Measurements from ENCODE around the gene WNT2B.
"Not testable (repeated sequence)": the region's sequence is repeated elsewhere in the genome, so short reads cannot be mapped to it uniquely, and the experiment has no call there.

WNT2B gene

DNA sequence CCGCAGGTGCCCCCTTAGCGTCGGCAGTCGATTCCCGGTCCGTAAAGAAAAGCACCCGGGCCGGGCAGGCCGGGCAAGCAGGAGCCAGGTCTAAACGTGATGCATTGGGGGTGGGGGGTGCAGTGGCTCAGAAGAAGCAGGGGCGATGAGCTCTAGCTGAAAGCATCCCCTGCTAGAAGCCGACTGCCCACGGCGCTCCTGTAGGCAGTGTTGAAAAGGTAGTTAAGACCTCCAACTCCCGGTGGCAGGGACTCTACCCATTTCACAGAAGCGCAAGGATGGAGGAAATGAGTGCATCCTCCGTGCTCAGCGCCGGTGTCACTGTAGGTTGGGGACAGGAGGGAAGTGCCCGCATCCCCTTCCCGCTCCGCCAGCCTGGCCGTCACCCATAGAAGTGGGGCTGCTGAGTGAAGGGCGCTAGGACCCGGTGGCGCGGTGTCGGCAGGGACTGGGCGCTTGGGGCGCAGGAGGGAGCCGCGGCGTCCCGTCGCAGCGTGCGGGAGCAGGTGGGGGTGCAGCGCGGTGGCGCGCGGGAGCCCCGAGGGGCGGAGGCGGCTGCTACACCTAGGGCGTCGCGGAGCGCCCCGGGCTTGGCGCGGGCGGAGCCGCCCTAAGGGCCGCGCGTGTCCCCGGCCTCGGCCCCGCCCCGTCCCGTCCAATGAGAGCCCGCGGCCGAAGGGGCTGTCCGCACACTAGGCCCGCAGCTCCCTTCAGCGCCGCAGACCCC is at the start of gene WNT2B:
TSS of gene WNT2B (plus strand) at position 688 of the 727 bp plus-strand sequence. CDS start 298 bp downstream, outside the sequence.
- Mint-ChIP-seq H3K4me3 (peak within 1 kb of the TSS; percentile 77), H3K9me3 (no peaks in the 10 kb centered on the region), H3K27ac (no peak within 1 kb of the TSS), H3K4me1 (peaks cover 8% of the 10 kb centered on the region), H3K36me3 (no peaks in the 10 kb centered on the region), H3K27me3 (peaks cover 35% of the 10 kb centered on the region)
- ATAC-seq: peak; percentile 71

DNA sequence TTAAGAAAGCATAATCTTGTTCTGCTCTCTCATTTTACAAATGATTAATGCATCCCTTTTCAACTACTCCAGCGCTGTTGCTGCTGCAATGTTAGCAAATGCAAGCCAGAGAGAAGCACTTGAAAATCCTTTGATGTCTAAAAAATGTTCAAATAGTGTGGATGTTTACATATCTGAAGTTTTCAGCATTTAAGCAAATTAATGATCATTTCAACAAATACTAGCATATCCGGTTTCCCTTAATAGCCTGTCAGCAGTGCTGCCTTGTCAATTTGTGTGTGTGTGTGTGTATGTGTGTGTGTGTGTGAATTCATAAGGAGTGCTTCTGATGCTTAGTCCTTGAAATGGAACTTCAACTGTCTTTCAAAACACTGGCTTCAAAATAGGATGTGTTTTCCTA is 48.1 kb upstream of the WNT2B start:
- Mint-ChIP-seq H3K27ac (no peak overlapping the region), H3K4me3 (no peak overlapping the region), H3K27me3 (no peaks in the 10 kb centered on the region), H3K4me1 (peaks cover 37% of the 10 kb centered on the region), H3K9me3 (no peaks in the 10 kb centered on the region), H3K36me3 (peaks cover 18% of the 10 kb centered on the region)
- ATAC-seq: no peak

DNA sequence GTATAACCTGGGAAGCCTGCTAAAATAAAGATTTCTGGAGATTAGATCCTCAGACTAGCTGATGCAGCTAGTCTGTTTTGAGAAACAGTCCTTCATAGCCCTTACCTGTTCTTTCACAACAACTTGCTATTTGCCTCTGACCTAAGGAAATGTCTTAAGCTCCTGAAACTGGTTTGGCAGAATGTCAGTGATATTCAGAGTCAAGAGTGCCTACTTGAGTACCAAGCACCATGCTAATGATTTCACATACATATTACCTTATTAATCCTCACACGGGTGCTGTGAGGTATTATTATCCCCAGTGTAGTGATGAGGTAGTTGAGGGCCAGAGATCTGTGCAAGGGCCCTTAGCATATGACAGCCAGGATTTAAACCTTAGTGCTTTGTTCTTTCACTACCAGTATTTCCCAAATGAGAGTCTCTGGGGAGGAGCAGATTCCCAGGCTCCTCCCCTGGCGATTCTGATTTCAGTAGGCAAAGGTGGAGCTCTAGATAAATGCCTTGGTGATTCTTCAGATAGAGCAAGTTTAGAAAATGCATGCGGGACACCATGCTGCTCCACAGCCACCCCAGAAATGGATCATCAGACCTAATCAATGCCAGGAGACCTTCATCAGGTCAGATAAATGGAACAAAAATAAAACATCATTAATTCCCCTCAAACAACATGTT is 47.4 kb upstream of the WNT2B start:
- Mint-ChIP-seq H3K36me3 (peaks cover 11% of the 10 kb centered on the region), H3K27me3 (no peaks in the 10 kb centered on the region), H3K9me3 (no peaks in the 10 kb centered on the region), H3K27ac (no peak overlapping the region), H3K4me3 (no peak overlapping the region), H3K4me1 (peaks cover 43% of the 10 kb centered on the region)
- no peak for ATAC-seq

DNA sequence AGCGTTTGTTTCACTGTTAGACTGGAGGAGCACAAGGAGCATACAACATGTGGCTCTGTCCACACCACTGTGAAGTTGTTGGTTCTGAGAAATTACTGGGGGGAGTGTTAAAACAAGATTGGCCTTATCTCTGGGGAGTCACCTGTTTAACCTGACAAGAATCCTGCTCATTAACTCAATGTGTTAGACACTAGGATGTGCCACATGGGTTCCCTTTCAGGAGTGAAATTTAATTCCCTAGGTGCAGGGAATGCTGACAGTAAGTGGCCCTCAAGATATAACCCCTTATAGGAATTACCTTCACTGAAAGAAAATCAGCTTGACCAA is 45.8 kb upstream of the WNT2B start:
- Mint-ChIP-seq H3K27me3 (no peaks in the 10 kb centered on the region), H3K4me1 (peaks cover 56% of the 10 kb centered on the region), H3K9me3 (no peaks in the 10 kb centered on the region), H3K4me3 (peak overlapping the region; percentile 8), H3K36me3 (no peaks in the 10 kb centered on the region), H3K27ac (no peak overlapping the region)
- ATAC-seq: no peak

DNA sequence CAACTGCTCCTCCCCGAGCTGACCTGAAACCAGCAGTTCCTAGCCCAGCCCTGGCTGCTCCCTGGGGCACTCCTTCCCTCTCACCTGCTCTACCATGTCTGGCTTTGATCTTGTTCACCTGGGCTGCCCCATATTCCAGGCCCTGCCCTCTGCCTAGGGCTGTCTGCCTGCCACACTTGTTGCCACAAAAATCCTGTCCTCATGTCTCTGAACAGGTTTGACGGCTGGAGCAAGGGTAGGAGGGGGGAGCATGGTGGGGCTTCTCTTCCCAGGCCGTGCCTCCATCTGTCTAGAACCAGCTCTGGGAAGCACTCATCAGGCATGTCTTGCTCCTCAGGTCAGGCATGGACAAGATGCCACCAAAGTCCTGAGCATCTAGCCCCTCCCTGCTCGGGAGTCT is 44.3 kb upstream of the WNT2B start:
- H3K4me3 Mint-ChIP-seq: no peak overlapping the region
- peaks cover 56% of the 10 kb centered on the region for H3K4me1 Mint-ChIP-seq
- no peaks in the 10 kb centered on the region for H3K36me3 Mint-ChIP-seq
- H3K27ac Mint-ChIP-seq: peak overlapping the region; percentile 51
- H3K9me3 Mint-ChIP-seq: no peaks in the 10 kb centered on the region
- ATAC-seq: no peak
- peaks cover 9% of the 10 kb centered on the region for H3K27me3 Mint-ChIP-seq

DNA sequence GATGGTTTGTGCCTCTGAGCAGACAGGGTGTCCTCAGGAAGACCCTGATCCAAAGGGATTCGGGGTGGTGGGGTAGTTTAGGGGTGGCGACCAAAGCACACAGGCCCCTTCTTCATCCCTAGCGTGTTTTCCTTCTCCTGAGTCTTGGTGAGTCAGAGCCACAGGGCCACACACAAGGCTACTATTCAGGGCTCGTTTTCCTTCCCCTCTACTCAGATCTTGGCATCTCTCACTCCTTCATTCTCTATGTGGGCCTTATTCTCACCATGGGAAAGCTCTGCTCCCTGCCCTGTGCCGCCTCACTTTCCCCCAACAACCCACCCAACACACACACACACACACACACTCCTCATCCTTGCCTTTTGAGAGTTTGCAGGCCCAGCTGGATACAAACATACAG is 43.6 kb upstream of the WNT2B start:
- Mint-ChIP-seq H3K4me3 (no peak overlapping the region), H3K36me3 (no peaks in the 10 kb centered on the region), H3K9me3 (no peaks in the 10 kb centered on the region), H3K27me3 (peaks cover 13% of the 10 kb centered on the region), H3K4me1 (peaks cover 56% of the 10 kb centered on the region), H3K27ac (peak overlapping the region; percentile 67)
- ATAC-seq: no peak

DNA sequence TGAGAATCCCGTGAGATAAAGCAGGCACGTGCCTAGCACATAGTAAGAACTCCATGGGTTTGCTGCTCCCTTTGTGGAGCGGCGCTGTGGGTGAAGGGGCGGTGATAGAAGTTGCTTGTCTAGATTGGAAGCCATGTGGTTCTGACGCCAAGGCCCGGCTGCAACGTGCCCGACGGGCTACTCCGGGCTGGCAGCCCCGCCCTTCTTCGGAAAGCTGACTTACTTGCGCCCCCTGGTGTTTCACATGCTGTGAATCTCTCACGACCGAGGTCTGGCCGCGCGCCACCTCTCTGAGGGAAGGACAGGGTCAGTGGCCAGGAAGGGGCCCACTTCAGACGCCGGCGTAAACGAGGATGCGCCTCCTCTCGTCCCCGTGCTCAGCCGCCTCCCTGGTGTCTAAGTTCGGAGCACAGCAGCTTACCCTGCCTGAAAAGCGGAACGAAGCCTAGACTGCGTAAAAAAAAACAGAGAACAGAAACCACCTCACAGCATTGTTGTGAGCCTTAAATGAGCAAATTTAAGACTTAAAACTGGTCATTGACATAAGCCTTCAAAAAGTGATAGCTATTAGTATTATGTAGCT is 42.6 kb upstream of the WNT2B start:
- peaks cover 56% of the 10 kb centered on the region for H3K4me1 Mint-ChIP-seq
- H3K27me3 Mint-ChIP-seq: peaks cover 20% of the 10 kb centered on the region
- H3K9me3 Mint-ChIP-seq: no peaks in the 10 kb centered on the region
- no peaks in the 10 kb centered on the region for H3K36me3 Mint-ChIP-seq
- ATAC-seq: peak; percentile 99
- H3K27ac Mint-ChIP-seq: peak overlapping the region; percentile 67
- peak overlapping the region; percentile 53 for H3K4me3 Mint-ChIP-seq

DNA sequence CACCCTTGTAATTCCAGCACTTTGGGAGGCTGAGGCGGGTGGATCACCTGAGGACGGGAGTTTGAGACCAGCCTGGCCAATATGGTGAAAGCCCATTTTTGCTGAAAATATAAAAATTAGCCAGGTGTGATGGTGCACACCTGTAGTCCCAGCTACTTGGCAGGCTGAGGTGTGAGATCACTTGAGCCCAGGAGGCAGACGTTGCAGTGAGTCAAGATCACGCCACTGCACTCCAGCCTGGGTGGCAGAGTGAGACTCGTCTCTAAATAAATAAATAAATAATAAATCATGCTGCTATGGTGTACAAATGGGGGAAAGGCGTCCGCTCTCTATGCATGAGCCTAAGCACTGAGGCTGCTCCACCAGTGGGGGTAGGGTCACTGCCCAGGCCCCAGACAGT is 38.4 kb upstream of the WNT2B start:
- not testable (repeated sequence) for H3K9me3 Mint-ChIP-seq, ATAC-seq, H3K27ac Mint-ChIP-seq, H3K36me3 Mint-ChIP-seq, H3K4me3 Mint-ChIP-seq
- H3K27me3 Mint-ChIP-seq: peaks cover 50% of the 10 kb centered on the region
- H3K4me1 Mint-ChIP-seq: peaks cover 34% of the 10 kb centered on the region

DNA sequence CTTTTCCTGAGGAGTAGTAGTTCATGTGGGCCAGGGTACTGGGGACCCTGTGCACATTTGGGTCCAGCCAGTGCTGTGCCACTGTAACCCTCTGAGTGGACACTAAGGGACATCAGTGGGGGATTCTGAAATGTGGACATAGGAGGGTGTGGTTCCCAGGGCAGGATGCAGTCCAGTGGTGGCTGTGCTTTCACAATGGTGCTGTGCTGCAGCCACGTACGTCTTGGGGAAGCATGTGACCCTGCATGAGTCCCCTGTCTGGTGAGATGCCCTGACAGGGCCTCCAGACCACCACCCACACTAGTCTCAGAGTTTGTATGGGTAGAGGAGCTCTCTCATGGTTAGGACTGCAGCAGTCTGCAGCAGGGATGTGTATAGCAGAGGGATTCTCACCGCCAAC is 37.8 kb upstream of the WNT2B start:
- Mint-ChIP-seq H3K4me3 (no peak overlapping the region), H3K27me3 (peaks cover 52% of the 10 kb centered on the region)
- no peak for ATAC-seq

DNA sequence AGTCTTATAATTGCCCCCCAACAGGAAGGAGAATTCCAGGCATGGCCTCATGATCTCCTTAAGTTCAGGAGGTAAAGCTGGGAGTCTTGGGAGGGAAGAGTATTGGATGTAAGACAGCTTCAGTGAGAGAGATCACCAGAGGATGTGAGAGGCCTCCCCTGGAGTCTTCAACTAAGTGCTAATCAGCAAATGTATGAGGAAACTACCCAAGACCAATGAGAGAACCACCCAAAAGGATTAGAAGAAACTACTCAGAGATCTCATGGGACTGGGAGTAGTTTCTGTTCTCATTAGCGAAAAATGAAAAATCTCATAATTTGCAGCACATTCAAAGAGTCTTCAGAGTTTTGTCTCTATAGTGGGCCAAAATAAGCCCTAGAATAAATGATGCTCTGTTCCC is 36.6 kb upstream of the WNT2B start:
- Mint-ChIP-seq H3K36me3 (peaks cover 13% of the 10 kb centered on the region), H3K27ac (no peak overlapping the region), H3K27me3 (peaks cover 52% of the 10 kb centered on the region), H3K4me1 (peaks cover 17% of the 10 kb centered on the region), H3K9me3 (peaks cover 7% of the 10 kb centered on the region), H3K4me3 (no peak overlapping the region)
- ATAC-seq: no peak

More for the DNA sequence above, 37.8 kb upstream of the WNT2B start:
- peaks cover 27% of the 10 kb centered on the region for H3K4me1 Mint-ChIP-seq
- peaks cover 6% of the 10 kb centered on the region for H3K36me3 Mint-ChIP-seq
- no peak overlapping the region for H3K27ac Mint-ChIP-seq
- peaks cover 3% of the 10 kb centered on the region for H3K9me3 Mint-ChIP-seq

DNA sequence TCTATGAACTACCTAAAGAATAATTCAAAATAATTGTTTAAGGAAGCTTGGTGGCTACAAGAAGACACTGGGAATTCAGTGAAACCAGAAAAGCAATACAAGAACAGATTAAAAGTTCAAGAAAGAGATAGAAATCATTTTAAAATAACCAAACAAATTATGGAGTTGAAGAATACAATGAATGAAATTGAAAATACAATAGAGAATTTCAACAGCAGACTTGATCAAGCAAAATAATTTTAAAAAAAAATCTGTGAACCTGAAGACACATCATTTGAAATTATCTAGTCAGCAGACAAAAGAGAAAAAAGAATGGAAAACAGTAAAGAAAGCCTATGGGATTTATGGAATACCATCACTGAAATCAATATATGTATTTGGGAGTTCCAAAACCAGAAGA is 31.2 kb upstream of the WNT2B start:
- Mint-ChIP-seq H3K9me3 (peaks cover 21% of the 10 kb centered on the region), H3K4me1 (peaks cover 2% of the 10 kb centered on the region), H3K27ac (no peak overlapping the region), H3K27me3 (peaks cover 33% of the 10 kb centered on the region), H3K4me3 (no peak overlapping the region), H3K36me3 (peaks cover 24% of the 10 kb centered on the region)
- ATAC-seq: no peak

DNA sequence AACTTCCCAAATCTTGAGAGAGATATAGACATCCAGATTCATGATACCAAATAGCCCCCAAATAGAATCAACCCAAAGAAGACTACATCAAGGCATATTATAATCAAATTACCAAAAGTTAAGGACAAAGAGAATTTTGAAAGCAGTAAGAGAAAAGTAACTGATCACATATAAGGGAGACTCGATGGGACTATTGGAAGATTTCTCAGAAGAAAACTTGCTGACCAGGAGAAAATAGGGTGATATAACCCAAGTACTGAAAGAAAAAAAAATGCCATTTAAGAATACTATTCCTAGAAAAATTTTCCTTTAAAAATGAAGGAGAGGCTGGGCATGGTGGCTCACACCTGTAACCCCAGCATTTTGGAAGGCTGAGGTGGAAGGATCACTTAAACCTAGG is 30.5 kb upstream of the WNT2B start:
- H3K9me3 Mint-ChIP-seq: peaks cover 21% of the 10 kb centered on the region
- H3K27ac Mint-ChIP-seq: no peak overlapping the region
- H3K4me3 Mint-ChIP-seq: no peak overlapping the region

DNA sequence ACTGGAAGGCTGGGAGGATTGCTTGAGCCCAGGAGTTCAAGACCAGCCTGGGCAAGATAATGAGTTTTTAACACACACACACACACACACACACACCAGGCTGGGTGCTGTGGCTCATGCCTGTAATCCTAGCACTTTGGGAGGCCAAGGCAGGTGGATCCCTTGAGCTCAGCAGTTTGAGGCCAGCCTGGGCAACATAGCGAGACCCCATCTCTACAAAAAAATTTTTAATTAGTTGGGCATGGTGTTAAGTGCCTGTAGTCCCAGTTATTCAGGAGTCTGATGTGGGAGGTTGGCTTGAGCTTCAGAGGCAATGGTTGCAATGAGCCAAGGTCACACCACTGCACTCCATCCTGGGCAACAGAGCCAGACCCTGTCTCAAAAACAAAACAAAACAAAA is 22.7 kb upstream of the WNT2B start:
- not testable (repeated sequence) for H3K4me1 Mint-ChIP-seq, H3K27ac Mint-ChIP-seq, ATAC-seq, H3K9me3 Mint-ChIP-seq, H3K4me3 Mint-ChIP-seq, H3K36me3 Mint-ChIP-seq
- peaks cover 18% of the 10 kb centered on the region for H3K27me3 Mint-ChIP-seq

More for the DNA sequence above, 30.5 kb upstream of the WNT2B start:
- ATAC-seq: no peak
- peaks cover 18% of the 10 kb centered on the region for H3K36me3 Mint-ChIP-seq
- H3K27me3 Mint-ChIP-seq: peaks cover 25% of the 10 kb centered on the region
- no peaks in the 10 kb centered on the region for H3K4me1 Mint-ChIP-seq

DNA sequence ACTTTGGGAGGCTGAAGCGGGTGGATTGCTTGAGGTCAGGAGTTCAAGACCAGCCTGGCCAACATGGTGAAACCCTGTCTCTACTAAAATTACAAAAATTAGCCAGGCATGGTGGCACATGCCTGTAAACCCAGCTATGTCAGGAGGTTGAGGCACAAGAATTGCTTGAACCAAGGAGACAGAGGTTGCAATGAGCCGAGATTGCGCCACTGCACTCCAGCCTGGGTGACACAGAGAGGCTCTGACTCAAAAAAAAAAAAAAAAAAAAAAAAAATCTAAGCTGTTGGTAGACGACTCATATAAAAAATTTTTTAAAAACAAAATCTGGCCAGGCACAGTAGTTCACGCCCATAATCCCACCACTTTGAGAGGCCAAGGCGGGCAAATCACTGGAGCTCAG is 21.1 kb upstream of the WNT2B start:
- not testable (repeated sequence) for H3K4me1 Mint-ChIP-seq, H3K36me3 Mint-ChIP-seq, ATAC-seq, H3K27ac Mint-ChIP-seq, H3K4me3 Mint-ChIP-seq, H3K9me3 Mint-ChIP-seq
- peaks cover 15% of the 10 kb centered on the region for H3K27me3 Mint-ChIP-seq

DNA sequence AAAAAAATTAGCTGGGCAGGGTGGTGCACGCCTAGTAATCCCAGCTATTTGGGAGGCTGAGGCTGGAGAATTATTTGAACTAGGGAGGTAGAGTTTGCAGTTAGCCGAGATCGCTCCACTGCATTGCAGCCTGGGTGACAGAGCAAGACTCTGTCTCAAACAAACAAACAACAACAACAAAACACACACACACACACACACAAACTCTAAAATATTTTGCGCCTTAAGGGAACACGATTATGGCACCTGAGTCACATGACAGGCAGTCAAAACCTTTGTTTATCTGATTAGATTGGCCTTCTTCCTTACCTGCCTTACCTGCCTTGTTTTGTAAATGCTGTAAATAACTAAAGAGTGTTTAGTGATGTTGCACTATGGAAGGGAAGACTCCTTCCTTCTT is 20.6 kb upstream of the WNT2B start:
- H3K36me3 Mint-ChIP-seq: no peaks in the 10 kb centered on the region
- ATAC-seq: no peak
- no peak overlapping the region for H3K27ac Mint-ChIP-seq
- peaks cover under 1% of the 10 kb centered on the region for H3K4me1 Mint-ChIP-seq
- H3K4me3 Mint-ChIP-seq: no peak overlapping the region
- H3K27me3 Mint-ChIP-seq: peaks cover 18% of the 10 kb centered on the region
- no peaks in the 10 kb centered on the region for H3K9me3 Mint-ChIP-seq

DNA sequence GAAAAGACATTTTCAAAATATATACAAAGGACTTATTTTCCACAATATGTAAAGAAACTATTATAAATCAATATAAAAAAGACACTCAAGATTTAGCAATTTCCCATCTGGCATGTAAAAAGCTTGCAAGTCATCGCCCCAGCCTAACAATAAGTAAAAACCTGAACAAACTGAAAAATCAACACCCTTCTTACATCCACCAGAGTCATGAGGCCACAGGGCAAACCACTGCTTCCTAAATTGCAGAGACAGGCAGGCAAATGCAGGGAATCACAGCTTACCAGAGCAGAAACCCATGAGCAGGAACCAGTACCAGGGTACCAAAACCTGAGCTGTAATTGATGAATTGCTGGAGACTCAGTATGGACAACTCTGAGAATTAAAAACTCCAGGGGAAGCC is 16.7 kb upstream of the WNT2B start:
- Mint-ChIP-seq H3K4me1 (peaks cover 7% of the 10 kb centered on the region), H3K27me3 (peaks cover 37% of the 10 kb centered on the region), H3K27ac (no peak overlapping the region), H3K9me3 (no peaks in the 10 kb centered on the region), H3K36me3 (no peaks in the 10 kb centered on the region), H3K4me3 (no peak overlapping the region)
- no peak for ATAC-seq

Data from stimulated activated memory B cell treated with anti-CD40 and anti-IgM and Interleukin-4, amounts not matched to agents 10 μg/mL and 1 μg/mL and 100 μg/mL, for 72 hours (primary cell).